ENCODE data around the gene PITX3. TPM values are rescaled to one million over a fixed set of nuclear protein-coding genes. Genes with fewer than 3 reads are reported as not detected.
"Not testable (repeated sequence)": the region's sequence is repeated elsewhere in the genome, so short reads cannot be mapped to it uniquely, and the experiment has no call there.

PITX3 gene
- total and polyA plus RNA-seq, 4 donors, result 0.14 to 1.6 (median 0.22) TPM; not detected in 1

- Histone ChIP-seq H3K27ac (ENCODE audit: low read depth, low read length) (no peak overlapping the region), H3K4me3 (ENCODE audit: low read depth, low read length) (no peak overlapping the region), H3K9me3 (ENCODE audit: control insufficient read depth, insufficient read depth, low read length) (no peaks in the 10 kb centered on the region), H3K36me3 (ENCODE audit: control insufficient read depth, insufficient read depth, low read length) (peaks cover 19% of the 10 kb centered on the region), H3K27me3 (ENCODE audit: control insufficient read depth, insufficient read depth, low read length) (no peaks in the 10 kb centered on the region), H3K4me1 (ENCODE audit: control insufficient read depth, insufficient read depth, low read length) (no peaks in the 10 kb centered on the region)
- 88% methylated on average over 4 of the region's 4 CpGs for WGBS (ENCODE audit: insufficient coverage)
- no peak for DNase-seq (ENCODE audit: low read depth in 4 of 6, low spot score in 6 of 6)
Observed at GRCh38 chr10:102262744-102263370, 21.5 kb upstream of the PITX3 start.

GRCh38 chr10:102261842-102262241 lies 20.5 kb upstream of the PITX3 start:
- WGBS (ENCODE audit: insufficient coverage), result 89% methylated on average over 3 of the region's 6 CpGs
- H3K27ac ChIP-seq (ENCODE audit: low read depth, low read length), result no peak overlapping the region

DNA sequence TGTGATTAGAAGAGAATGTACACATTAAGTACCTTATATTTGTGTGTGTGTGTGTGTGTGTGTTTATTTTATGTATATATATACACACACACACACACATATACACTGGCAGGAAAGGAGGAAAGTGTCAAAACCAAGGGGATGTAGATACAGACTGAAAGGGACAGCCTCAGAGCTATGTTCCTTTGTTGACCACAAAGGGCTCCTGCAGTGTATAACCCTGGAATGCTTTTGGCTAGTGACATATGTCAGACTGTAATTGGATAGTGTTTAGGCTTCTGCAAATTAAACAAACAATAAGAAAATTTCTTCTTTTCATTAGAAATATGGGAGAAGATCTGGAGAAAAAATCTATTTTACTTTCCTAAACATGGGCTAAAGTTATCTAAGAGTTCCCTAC lies 19.9 kb upstream of the PITX3 start:
- H3K4me3 ChIP-seq (ENCODE audit: low read depth, low read length), result no peak overlapping the region
- no peak for DNase-seq (ENCODE audit: low read depth in 4 of 6, low spot score in 6 of 6)
- no peaks in the 10 kb centered on the region for H3K27me3 ChIP-seq (ENCODE audit: control insufficient read depth, insufficient read depth, low read length)
- H3K27ac ChIP-seq (ENCODE audit: low read depth, low read length), result no peak overlapping the region
- no peaks in the 10 kb centered on the region for H3K4me1 ChIP-seq (ENCODE audit: control insufficient read depth, insufficient read depth, low read length)
- no peaks in the 10 kb centered on the region for H3K9me3 ChIP-seq (ENCODE audit: control insufficient read depth, insufficient read depth, low read length)
- peaks cover 22% of the 10 kb centered on the region for H3K36me3 ChIP-seq (ENCODE audit: control insufficient read depth, insufficient read depth, low read length)

More at GRCh38 chr10:102261842-102262241, 20.5 kb upstream of the PITX3 start:
- no peak overlapping the region for H3K4me3 ChIP-seq (ENCODE audit: low read depth, low read length)
- H3K4me1 ChIP-seq (ENCODE audit: control insufficient read depth, insufficient read depth, low read length), result no peaks in the 10 kb centered on the region
- peaks cover 19% of the 10 kb centered on the region for H3K36me3 ChIP-seq (ENCODE audit: control insufficient read depth, insufficient read depth, low read length)
- DNase-seq (ENCODE audit: low read depth in 4 of 6, low spot score in 6 of 6), result no peak
- H3K27me3 ChIP-seq (ENCODE audit: control insufficient read depth, insufficient read depth, low read length), result no peaks in the 10 kb centered on the region
- no peaks in the 10 kb centered on the region for H3K9me3 ChIP-seq (ENCODE audit: control insufficient read depth, insufficient read depth, low read length)

- H3K27ac ChIP-seq (ENCODE audit: low read depth, low read length), result no peak overlapping the region
- no peak for DNase-seq (ENCODE audit: low read depth in 4 of 6, low spot score in 6 of 6)
- no CpG with 5 or more reads among the region's 2 CpGs for WGBS (ENCODE audit: insufficient coverage)
- no peak overlapping the region for H3K4me3 ChIP-seq (ENCODE audit: low read depth, low read length)
- H3K27me3 ChIP-seq (ENCODE audit: control insufficient read depth, insufficient read depth, low read length), result no peaks in the 10 kb centered on the region
- H3K9me3 ChIP-seq (ENCODE audit: control insufficient read depth, insufficient read depth, low read length), result no peaks in the 10 kb centered on the region
- no peaks in the 10 kb centered on the region for H3K4me1 ChIP-seq (ENCODE audit: control insufficient read depth, insufficient read depth, low read length)
- peaks cover 9% of the 10 kb centered on the region for H3K36me3 ChIP-seq (ENCODE audit: control insufficient read depth, insufficient read depth, low read length)
Observed at GRCh38 chr10:102255404-102255803, 14.1 kb upstream of the PITX3 start.

GRCh38 chr10:102254426-102254825 lies 13.1 kb upstream of the PITX3 start:
- H3K27me3 ChIP-seq (ENCODE audit: control insufficient read depth, insufficient read depth, low read length), result no peaks in the 10 kb centered on the region
- no CpG with 5 or more reads among the region's 1 CpG for WGBS (ENCODE audit: insufficient coverage)
- peaks cover 9% of the 10 kb centered on the region for H3K36me3 ChIP-seq (ENCODE audit: control insufficient read depth, insufficient read depth, low read length)
- no peak overlapping the region for H3K27ac ChIP-seq (ENCODE audit: low read depth, low read length)
- H3K9me3 ChIP-seq (ENCODE audit: control insufficient read depth, insufficient read depth, low read length), result no peaks in the 10 kb centered on the region
- H3K4me3 ChIP-seq (ENCODE audit: low read depth, low read length), result no peak overlapping the region
- H3K4me1 ChIP-seq (ENCODE audit: control insufficient read depth, insufficient read depth, low read length), result no peaks in the 10 kb centered on the region
- no peak for DNase-seq (ENCODE audit: low read depth in 4 of 6, low spot score in 6 of 6)

DNA sequence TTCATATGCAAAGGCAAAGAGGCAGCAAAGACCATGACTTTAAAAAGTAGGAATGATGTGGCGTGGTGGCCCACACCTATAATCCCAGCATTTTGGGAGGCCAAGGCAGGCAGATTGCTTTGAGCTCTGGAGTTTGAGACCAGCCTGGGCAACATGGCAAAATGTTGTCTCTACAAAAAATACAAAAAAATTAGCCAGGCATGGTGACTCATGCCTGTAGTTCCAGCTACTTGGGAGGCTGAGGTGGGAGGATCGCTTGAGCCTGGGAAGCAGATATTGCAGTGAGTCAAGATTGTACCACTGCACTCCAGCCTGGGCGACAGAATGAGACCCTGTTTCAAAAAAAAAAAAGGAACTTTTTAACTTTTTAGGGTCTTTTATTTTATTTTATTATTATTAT lies 11.2 kb upstream of the PITX3 start:
- H3K27ac ChIP-seq (ENCODE audit: low read depth, low read length); H3K4me1 ChIP-seq (ENCODE audit: control insufficient read depth, insufficient read depth, low read length); H3K9me3 ChIP-seq (ENCODE audit: control insufficient read depth, insufficient read depth, low read length); H3K4me3 ChIP-seq (ENCODE audit: low read depth, low read length); DNase-seq (ENCODE audit: low read depth in 4 of 6, low spot score in 6 of 6); H3K27me3 ChIP-seq (ENCODE audit: control insufficient read depth, insufficient read depth, low read length): not testable (repeated sequence)
- 80% methylated on average over 1 of the region's 3 CpGs for WGBS (ENCODE audit: insufficient coverage)
- peaks cover 11% of the 10 kb centered on the region for H3K36me3 ChIP-seq (ENCODE audit: control insufficient read depth, insufficient read depth, low read length)

DNA sequence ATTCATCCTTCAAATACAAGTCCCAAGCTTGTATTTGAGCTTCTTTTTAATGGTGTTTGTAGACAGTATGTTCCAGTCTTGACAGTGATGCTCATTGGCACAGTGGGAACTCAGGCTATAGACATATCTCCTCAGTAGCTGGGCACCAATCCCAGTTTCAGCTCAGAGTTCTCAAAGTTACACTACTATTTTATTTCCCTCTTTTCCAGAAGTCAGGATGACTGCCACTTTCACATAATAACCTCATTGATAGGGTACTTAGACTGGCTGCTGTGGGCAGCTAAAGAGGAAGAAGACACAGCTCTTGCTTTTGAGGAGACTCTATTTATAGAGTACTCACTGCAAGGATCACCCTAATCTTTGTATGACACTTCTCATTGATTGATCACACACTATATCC lies 6.4 kb upstream of the PITX3 start:
- DNase-seq (ENCODE audit: low read depth in 4 of 6, low spot score in 6 of 6), result peak in 4 of 6 donors; percentile 33 to 83 (median 62)
- Histone ChIP-seq H3K27me3 (ENCODE audit: control insufficient read depth, insufficient read depth, low read length) (no peaks in the 10 kb centered on the region), H3K36me3 (ENCODE audit: control insufficient read depth, insufficient read depth, low read length) (peaks cover 5% of the 10 kb centered on the region), H3K9me3 (ENCODE audit: control insufficient read depth, insufficient read depth, low read length) (no peaks in the 10 kb centered on the region), H3K27ac (ENCODE audit: low read depth, low read length) (no peak overlapping the region), H3K4me1 (ENCODE audit: control insufficient read depth, insufficient read depth, low read length) (peaks cover 11% of the 10 kb centered on the region), H3K4me3 (ENCODE audit: low read depth, low read length) (no peak overlapping the region)

DNA sequence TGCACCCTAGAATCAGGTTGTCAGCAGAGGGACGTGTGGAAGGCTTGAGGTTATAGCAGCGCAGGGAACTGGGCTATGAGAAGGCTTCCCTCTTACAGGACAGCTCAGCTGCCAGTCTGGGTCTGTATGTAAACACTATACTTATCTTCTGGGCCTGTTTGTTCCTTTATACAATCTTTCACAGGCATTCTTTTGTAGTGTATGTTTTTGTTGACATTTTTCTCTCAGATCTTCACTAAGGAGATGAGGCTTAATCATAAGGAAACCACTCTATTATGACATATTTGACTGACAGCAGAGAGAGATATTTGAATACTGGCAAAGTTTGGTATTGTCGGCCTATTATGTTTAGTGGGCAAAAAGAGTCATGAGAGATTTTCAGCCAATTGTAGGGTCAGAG lies 4.9 kb upstream of the PITX3 start:
- no peaks in the 10 kb centered on the region for H3K9me3 ChIP-seq (ENCODE audit: control insufficient read depth, insufficient read depth, low read length)
- H3K4me3 ChIP-seq (ENCODE audit: low read depth, low read length), result peak overlapping the region; percentile 99
- peaks cover 5% of the 10 kb centered on the region for H3K36me3 ChIP-seq (ENCODE audit: control insufficient read depth, insufficient read depth, low read length)
- peak overlapping the region; percentile 95 for H3K27ac ChIP-seq (ENCODE audit: low read depth, low read length)
- peaks cover 22% of the 10 kb centered on the region for H3K4me1 ChIP-seq (ENCODE audit: control insufficient read depth, insufficient read depth, low read length)
- H3K27me3 ChIP-seq (ENCODE audit: control insufficient read depth, insufficient read depth, low read length), result peaks cover 8% of the 10 kb centered on the region
- no peak for DNase-seq (ENCODE audit: low read depth in 4 of 6, low spot score in 6 of 6)
- WGBS (ENCODE audit: insufficient coverage), result no CpG with 5 or more reads among the region's 3 CpGs

GRCh38 chr10:102245932-102246251 lies 4.6 kb upstream of the PITX3 start:
- peak overlapping the region; percentile 95 for H3K27ac ChIP-seq (ENCODE audit: low read depth, low read length)
- no peak for DNase-seq (ENCODE audit: low read depth in 4 of 6, low spot score in 6 of 6)
- H3K27me3 ChIP-seq (ENCODE audit: control insufficient read depth, insufficient read depth, low read length), result peaks cover 11% of the 10 kb centered on the region
- H3K9me3 ChIP-seq (ENCODE audit: control insufficient read depth, insufficient read depth, low read length), result no peaks in the 10 kb centered on the region
- peak overlapping the region; percentile 99 for H3K4me3 ChIP-seq (ENCODE audit: low read depth, low read length)
- 0% methylated on average over 2 of the region's 4 CpGs for WGBS (ENCODE audit: insufficient coverage)
- peaks cover 5% of the 10 kb centered on the region for H3K36me3 ChIP-seq (ENCODE audit: control insufficient read depth, insufficient read depth, low read length)
- peaks cover 25% of the 10 kb centered on the region for H3K4me1 ChIP-seq (ENCODE audit: control insufficient read depth, insufficient read depth, low read length)

- DNase-seq (ENCODE audit: low read depth in 4 of 6, low spot score in 6 of 6), result peak; percentile 95 to 100 (median 99)
- Histone ChIP-seq H3K4me1 (ENCODE audit: control insufficient read depth, insufficient read depth, low read length) (peaks cover 31% of the 10 kb centered on the region), H3K27ac (ENCODE audit: low read depth, low read length) (peak within 1 kb of the TSS; percentile 95), H3K4me3 (ENCODE audit: low read depth, low read length) (peak within 1 kb of the TSS; percentile 99), H3K27me3 (ENCODE audit: control insufficient read depth, insufficient read depth, low read length) (peaks cover 17% of the 10 kb centered on the region), H3K9me3 (ENCODE audit: control insufficient read depth, insufficient read depth, low read length) (no peaks in the 10 kb centered on the region), H3K36me3 (ENCODE audit: control insufficient read depth, insufficient read depth, low read length) (peaks cover 5% of the 10 kb centered on the region)
- under 1% methylated on average over 47 of the region's 47 CpGs for WGBS (ENCODE audit: insufficient coverage)
Observed at GRCh38 chr10:102245082-102245931, 4.0 kb upstream of the PITX3 start, which contains the start of gene GBF1. GBF1 (plus strand) TSS chr10:102245532; CDS start chr10:102258939, 13,407 bp downstream.
